GM21526 (cell line): ENCODE data around the gene CCDC197.
A peak's percentile ranks its signal among the peaks of the same experiment; 100 is the strongest.

ENCODE experiments used
- ATAC-seq: cut with Tn5 transposase; IDR thresholded peaks from one replicate; pipeline ENCODE4 v1.9.1; 2021; ENCODE audit warnings: moderate library complexity; ENCODE audit not compliant: unreplicated experiment, low FRiP score

CCDC197 gene

GRCh38 chr14:93976477-93977057 lies 20.5 kb upstream of the CCDC197 start, which contains the start of gene ASB2:
Gene ASB2 (minus strand): TSS chr14:93976570. CDS start chr14:93964539, 12,031 bp downstream.
- peak; percentile 11 for ATAC-seq

GRCh38 chr14:93977171-93977570 lies 19.9 kb upstream of the CCDC197 start:
- ATAC-seq: no peak

GRCh38 chr14:93977790-93978581 lies 19.1 kb upstream of the CCDC197 start:
- peak; percentile 45 for ATAC-seq

- no peak for ATAC-seq
Measured at GRCh38 chr14:93978735-93979134, 18.4 kb upstream of the CCDC197 start.

- ATAC-seq: no peak
Measured at GRCh38 chr14:93980456-93981201, 16.5 kb upstream of the CCDC197 start.

GRCh38 chr14:93981316-93982229 lies 15.5 kb upstream of the CCDC197 start:
- no peak for ATAC-seq

- no peak for ATAC-seq
Measured at GRCh38 chr14:93982230-93983007, 14.7 kb upstream of the CCDC197 start.

- ATAC-seq: no peak
Measured at GRCh38 chr14:93984070-93984469, 13.0 kb upstream of the CCDC197 start.

- ATAC-seq: no peak
Measured at GRCh38 chr14:93984987-93985410, 12.1 kb upstream of the CCDC197 start.

- no peak for ATAC-seq
Measured at GRCh38 chr14:93986955-93987354, 10.1 kb upstream of the CCDC197 start.

- ATAC-seq: no peak
Measured at GRCh38 chr14:93987376-93987775, 9.7 kb upstream of the CCDC197 start.

GRCh38 chr14:93987815-93988476 lies 9.2 kb upstream of the CCDC197 start:
- ATAC-seq: no peak

GRCh38 chr14:93989939-93990338 lies 7.2 kb upstream of the CCDC197 start:
- no peak for ATAC-seq

- no peak for ATAC-seq
Measured at GRCh38 chr14:93991212-93991611, 5.9 kb upstream of the CCDC197 start.

- no peak for ATAC-seq
Measured at GRCh38 chr14:93991649-93992048, 5.5 kb upstream of the CCDC197 start.

GRCh38 chr14:93993382-93993781 lies 3.7 kb upstream of the CCDC197 start:
- ATAC-seq: no peak

GRCh38 chr14:93994919-93995682 lies 2.0 kb upstream of the CCDC197 start:
- ATAC-seq: no peak

GRCh38 chr14:93996130-93996695 lies 888 bp upstream of the CCDC197 start:
- ATAC-seq: no peak
